Activated CD4-positive, alpha-beta memory T cell treated with anti-CD3 and anti-CD28 coated beads for 36 hours (primary cell): ENCODE data around the gene FIBP. TPM values are rescaled to one million over a fixed set of nuclear protein-coding genes. Genes with fewer than 3 reads are reported as not detected.

Experiments used
- CTCF ChIA-PET: fragments of 350-600 bp; sonication (Branson Sonifier 250); formaldehyde crosslinking; loops from one replicate; lab custom pipeline; 2021; ENCODE audit warnings: antibody characterized with exemption, inconsistent platforms; lab: Charles Lee
- POLR2A ChIA-PET: fragments of 350-600 bp; sonication (Branson Sonifier 250); formaldehyde crosslinking; loops from one replicate; lab custom pipeline; 2021; ENCODE audit warnings: antibody characterized with exemption; lab: Charles Lee
- DNase-seq: peaks from one replicate; pipeline ENCODE4 v3.0.0-alpha.2; 2020
- H3K27ac Mint-ChIP-seq: one replicate; pipeline ENCODE4 v1.8.0; 2021; ENCODE audit warnings: mixed read lengths
- H3K27me3 Mint-ChIP-seq: one replicate; pipeline ENCODE4 v1.8.0; 2021; ENCODE audit warnings: mixed read lengths
- H3K36me3 Mint-ChIP-seq: one replicate; pipeline ENCODE4 v1.8.0; 2021; ENCODE audit warnings: mixed read lengths
- H3K4me1 Mint-ChIP-seq: one replicate; pipeline ENCODE4 v1.8.0; 2021; ENCODE audit warnings: low read depth, mixed read lengths
- H3K4me3 Mint-ChIP-seq: one replicate; pipeline ENCODE4 v1.8.0; 2021; ENCODE audit warnings: mild to moderate bottlenecking, mixed read lengths
- H3K9me3 Mint-ChIP-seq: one replicate; pipeline ENCODE4 v1.8.0; 2021; ENCODE audit warnings: mixed read lengths
- intact Hi-C: fragments of 100-400 bp; cut with micrococcal nuclease; formaldehyde crosslinking; loops from one replicate; pipeline ENCODE4 v1.15.1; 2023
- total RNA-seq, 2 experiments: library from RNA; stranded (reverse); gene quantifications; one replicate each; pipeline ENCODE4 v1.2.3, GENCODE V29; 2021

The FIBP gene
- total RNA-seq, 2 experiments from 2014 or later = 94.2 to 101 TPM

- H3K27ac Mint-ChIP-seq = no peak overlapping the region
- peaks cover 47% of the 10 kb centered on the region for H3K4me1 Mint-ChIP-seq
- POLR2A ChIA-PET = interaction anchor here (0.9 to 1.5 kb wide), 2 partner anchors 13 to 100 kb away, joined by 3 read pairs; no protein-coding TSS in a partner anchor
- H3K27me3 Mint-ChIP-seq = no peaks in the 10 kb centered on the region
- no peak for DNase-seq
- no peaks in the 10 kb centered on the region for H3K9me3 Mint-ChIP-seq
- intact Hi-C loops = no loop called here
- CTCF ChIA-PET = interaction anchor here (0.9 to 9.5 kb wide), 24 partner anchors 12 to 186 kb away, joined by 3 to 277 read pairs (median 9); partner anchors contain the start of genes C11orf68, CFL1, EFEMP2 and FOSL1
- H3K4me3 Mint-ChIP-seq = no peak overlapping the region
- peaks cover 35% of the 10 kb centered on the region for H3K36me3 Mint-ChIP-seq
Measured at GRCh38 chr11:65883058-65883761, 5.1 kb downstream of the FIBP start.

DNA sequence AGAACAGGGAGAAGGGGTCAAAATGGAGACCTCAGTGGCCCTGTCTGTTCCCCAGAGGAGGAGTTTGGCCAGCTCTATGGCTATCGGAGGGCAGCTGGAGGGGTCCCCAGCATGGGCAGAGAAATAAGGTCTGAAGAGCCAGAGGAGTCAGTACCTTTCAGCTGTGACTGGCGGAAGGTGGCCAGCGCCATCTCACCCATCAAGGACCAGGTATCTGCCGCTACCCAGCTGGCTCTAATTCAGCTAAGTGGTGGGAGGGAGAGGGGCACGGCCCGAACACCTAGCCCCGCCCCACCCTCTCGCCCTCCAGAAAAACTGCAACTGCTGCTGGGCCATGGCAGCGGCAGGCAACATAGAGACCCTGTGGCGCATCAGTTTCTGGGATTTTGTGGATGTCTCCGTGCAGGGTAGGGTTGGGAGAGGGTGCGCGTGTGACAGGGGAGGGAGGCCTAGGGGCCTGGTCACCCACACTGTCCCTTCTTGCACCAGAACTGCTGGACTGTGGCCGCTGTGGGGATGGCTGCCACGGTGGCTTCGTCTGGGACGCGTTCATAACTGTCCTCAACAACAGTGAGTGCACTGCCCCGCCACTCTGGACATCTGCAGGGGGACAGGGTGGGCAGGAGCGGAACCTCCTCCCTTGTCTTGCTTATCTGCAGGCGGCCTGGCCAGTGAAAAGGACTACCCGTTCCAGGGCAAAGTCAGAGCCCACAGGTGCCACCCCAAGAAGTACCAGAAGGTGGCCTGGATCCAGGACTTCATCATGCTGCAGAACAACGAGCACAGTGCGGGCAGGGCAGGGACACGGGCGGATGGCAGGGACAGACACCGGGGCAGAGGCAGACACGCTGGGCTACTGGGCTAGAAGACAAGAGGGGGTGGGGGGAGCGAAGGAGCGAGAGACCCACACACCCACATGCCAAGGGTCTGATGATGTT, 5.9 kb downstream of the FIBP start:
- intact Hi-C loops = no loop called here
- no peak for DNase-seq
- POLR2A ChIA-PET = interaction anchor here (0.8 kb wide), 1 partner anchor 12 kb away, joined by 4 read pairs; no protein-coding TSS in a partner anchor
- H3K27ac Mint-ChIP-seq = no peak overlapping the region
- H3K36me3 Mint-ChIP-seq = peaks cover 34% of the 10 kb centered on the region
- H3K27me3 Mint-ChIP-seq = no peaks in the 10 kb centered on the region
- H3K4me1 Mint-ChIP-seq = peaks cover 44% of the 10 kb centered on the region
- H3K4me3 Mint-ChIP-seq = no peak overlapping the region
- no peaks in the 10 kb centered on the region for H3K9me3 Mint-ChIP-seq
- CTCF ChIA-PET = interaction anchor here (0.6 to 8.8 kb wide), 9 partner anchors 8 to 173 kb away, joined by 3 to 156 read pairs (median 6); partner anchors contain the start of genes CCDC85B, CFL1, KAT5 and MUS81

DNA sequence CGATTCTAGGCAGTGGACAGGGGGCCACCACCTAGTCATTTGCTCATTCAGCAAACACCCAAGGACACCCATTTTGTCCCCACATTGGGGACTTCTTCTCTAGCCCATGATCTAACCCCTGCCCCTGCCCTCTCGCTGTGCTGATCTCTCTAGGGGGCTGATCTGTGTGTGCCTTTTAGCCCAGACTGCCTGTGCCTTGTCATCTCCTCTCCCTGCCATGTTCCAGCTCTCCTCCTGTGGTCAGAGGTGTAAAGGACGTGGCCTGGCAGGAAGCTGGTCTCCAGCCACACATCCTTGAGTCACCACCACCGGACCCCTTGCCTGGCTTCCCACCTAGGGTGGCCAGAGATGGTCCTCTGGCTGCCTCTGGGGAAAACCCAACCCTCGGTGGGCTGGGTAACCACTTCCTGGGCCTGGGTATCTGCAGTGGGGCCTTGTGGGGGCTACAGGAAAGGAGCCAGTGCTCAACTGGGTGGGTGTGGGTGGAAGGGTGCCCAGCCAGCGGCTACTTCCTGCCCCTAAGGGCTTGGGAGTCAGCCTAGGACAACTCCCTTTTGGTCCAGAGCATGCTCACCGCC, 7.3 kb downstream of the FIBP start:
- H3K4me3 Mint-ChIP-seq = peak overlapping the region; percentile 35
- H3K9me3 Mint-ChIP-seq = no peaks in the 10 kb centered on the region
- no peak for DNase-seq
- POLR2A ChIA-PET = interaction anchor here (1.0 kb wide), 1 partner anchor 20 kb away, joined by 3 read pairs; no protein-coding TSS in a partner anchor
- H3K36me3 Mint-ChIP-seq = peaks cover 27% of the 10 kb centered on the region
- intact Hi-C loops = no loop called here
- peaks cover 36% of the 10 kb centered on the region for H3K4me1 Mint-ChIP-seq
- H3K27ac Mint-ChIP-seq = peak overlapping the region; percentile 89
- CTCF ChIA-PET = interaction anchor here (1.6 to 5.0 kb wide), 5 partner anchors 7 to 169 kb away, joined by 6 to 33 read pairs (median 8); partner anchors contain the start of genes CCDC85B, CFL1, FIBP and KAT5
- H3K27me3 Mint-ChIP-seq = no peaks in the 10 kb centered on the region

GRCh38 chr11:65880027-65880426, 8.2 kb downstream of the FIBP start:
- H3K4me1 Mint-ChIP-seq = peaks cover 32% of the 10 kb centered on the region
- H3K9me3 Mint-ChIP-seq = no peaks in the 10 kb centered on the region
- no peaks in the 10 kb centered on the region for H3K27me3 Mint-ChIP-seq
- POLR2A ChIA-PET = interaction anchor here (1.5 kb wide), 1 partner anchor 9 kb away, joined by 4 read pairs; the partner anchor contains the start of gene FIBP
- H3K4me3 Mint-ChIP-seq = no peak overlapping the region
- CTCF ChIA-PET = interaction anchor here (0.6 to 5.0 kb wide), 4 partner anchors 8 to 371 kb away, joined by 3 to 33 read pairs (median 8); partner anchors contain the start of genes CFL1, FIBP, KAT5 and MUS81
- peak overlapping the region; percentile 89 for H3K27ac Mint-ChIP-seq
- DNase-seq = no peak
- intact Hi-C loops = no loop called here
- peaks cover 21% of the 10 kb centered on the region for H3K36me3 Mint-ChIP-seq

- Mint-ChIP-seq H3K36me3 (peaks cover 17% of the 10 kb centered on the region), H3K27me3 (no peaks in the 10 kb centered on the region), H3K27ac (peak within 1 kb of the TSS; percentile 89), H3K4me3 (peak within 1 kb of the TSS; percentile 31), H3K4me1 (peaks cover 28% of the 10 kb centered on the region), H3K9me3 (no peaks in the 10 kb centered on the region)
- ChIA-PET CTCF (interaction anchor here (0.6 to 5.0 kb wide), 5 partner anchors 9 to 370 kb away, joined by 3 to 33 read pairs (median 4); partner anchors contain the start of genes CFL1, FIBP, KAT5 and MUS81), POLR2A (interaction anchor here (1.5 kb wide), 1 partner anchor 9 kb away, joined by 4 read pairs; the partner anchor contains the start of gene FIBP)
- peak; percentile 54 for DNase-seq
- intact Hi-C loops = no loop called here
Measured at GRCh38 chr11:65879617-65880016, 8.7 kb downstream of the FIBP start, which contains the start of gene CTSW. TSS of gene CTSW (plus strand) at chr11:65879837. CDS start at chr11:65879855, 18 bp downstream.

GRCh38 chr11:65873318-65874156, 14.7 kb downstream of the FIBP start:
- Mint-ChIP-seq H3K27ac (peak overlapping the region; percentile 81), H3K9me3 (no peaks in the 10 kb centered on the region), H3K4me1 (peaks cover 20% of the 10 kb centered on the region), H3K36me3 (no peaks in the 10 kb centered on the region), H3K27me3 (no peaks in the 10 kb centered on the region), H3K4me3 (peak overlapping the region; percentile 85)
- peak; percentile 98 for DNase-seq
- CTCF ChIA-PET = interaction anchor here (1.0 to 7.0 kb wide), 6 partner anchors 9 to 55 kb away, joined by 3 to 151 read pairs (median 6); partner anchors contain the start of genes FIBP and MUS81
- POLR2A ChIA-PET = interaction anchor here (0.5 to 2.5 kb wide), 4 partner anchors 11 to 25 kb away, joined by 3 to 9 read pairs (median 6); partner anchors contain the start of gene MUS81
- intact Hi-C loops = loop anchor here (2.0 kb wide), 2 partner anchors 15 kb away; partner anchors contain the start of genes CFL1 and FIBP

DNA sequence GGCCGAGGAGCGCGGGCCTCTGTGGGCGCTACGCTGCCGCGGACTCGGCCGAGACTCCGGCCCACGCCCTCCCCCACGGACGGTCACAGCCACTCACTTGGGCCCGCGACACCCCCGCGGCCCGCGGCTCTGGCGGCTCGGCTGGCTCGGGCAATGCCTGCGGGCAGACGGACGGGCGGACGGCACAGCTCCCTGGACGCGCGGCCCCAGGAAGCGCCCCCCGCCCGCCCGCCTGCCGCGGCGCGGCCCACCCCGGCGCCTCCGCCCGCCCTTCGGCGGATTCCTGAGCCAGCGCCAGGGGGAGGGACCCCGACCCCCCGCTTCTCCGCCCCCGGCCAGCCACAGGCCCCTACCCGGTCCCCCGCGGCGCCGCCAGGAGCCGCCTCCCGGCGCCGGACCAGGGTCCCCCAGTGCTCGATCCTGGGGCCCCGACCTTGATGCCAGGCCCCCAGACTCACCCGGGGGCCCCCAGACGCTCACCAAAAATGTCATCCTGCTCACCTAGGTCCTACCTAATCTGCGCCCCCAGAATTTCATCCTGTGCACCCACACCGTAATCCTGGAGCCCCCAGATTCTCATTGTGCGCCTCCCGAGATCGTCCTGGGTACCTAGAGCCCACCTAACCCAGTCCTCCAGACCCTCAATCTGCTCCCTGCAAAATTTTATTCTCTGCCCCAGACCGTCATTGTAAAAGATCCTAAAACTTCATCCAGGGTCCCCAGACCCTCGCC, 15.5 kb downstream of the FIBP start, which contains the start of gene EFEMP2:
Gene EFEMP2, minus strand, starts transcription at position 215 of the 732 bp plus-strand sequence. CDS start 446 bp downstream, outside the sequence.
- ChIA-PET CTCF (interaction anchor here (1.5 to 7.0 kb wide), 5 partner anchors 11 to 18 kb away, joined by 5 to 151 read pairs (median 19); partner anchors contain the start of genes CCDC85B, FIBP and MUS81), POLR2A (interaction anchor here (1.1 to 4.8 kb wide), 4 partner anchors 12 to 14 kb away, joined by 4 to 56 read pairs (median 8); partner anchors contain the start of genes CFL1 and MUS81)
- H3K27me3 Mint-ChIP-seq = no peaks in the 10 kb centered on the region
- peaks cover 20% of the 10 kb centered on the region for H3K4me1 Mint-ChIP-seq
- peak within 1 kb of the TSS; percentile 81 for H3K27ac Mint-ChIP-seq
- no peak for DNase-seq
- H3K9me3 Mint-ChIP-seq = no peaks in the 10 kb centered on the region
- intact Hi-C loops = loop anchor here (2.0 kb wide), 2 partner anchors 14 to 16 kb away; partner anchors contain the start of genes CFL1 and FIBP
- H3K4me3 Mint-ChIP-seq = peak within 1 kb of the TSS; percentile 85
- peaks cover 1% of the 10 kb centered on the region for H3K36me3 Mint-ChIP-seq

- DNase-seq = no peak
- CTCF ChIA-PET = interaction anchor here (1.9 to 7.0 kb wide), 3 partner anchors 12 to 19 kb away, joined by 5 to 151 read pairs (median 32); partner anchors contain the start of genes CCDC85B, FIBP and MUS81
- no peaks in the 10 kb centered on the region for H3K9me3 Mint-ChIP-seq
- H3K27me3 Mint-ChIP-seq = no peaks in the 10 kb centered on the region
- peaks cover 5% of the 10 kb centered on the region for H3K36me3 Mint-ChIP-seq
- H3K4me3 Mint-ChIP-seq = peak overlapping the region; percentile 12
- H3K4me1 Mint-ChIP-seq = peaks cover 20% of the 10 kb centered on the region
- intact Hi-C loops = loop anchor here (2.0 kb wide), 2 partner anchors 13 to 17 kb away; partner anchors contain the start of genes CFL1 and FIBP
- POLR2A ChIA-PET = interaction anchor here (3.5 to 4.8 kb wide), 3 partner anchors 12 to 20 kb away, joined by 15 to 56 read pairs (median 29); partner anchors contain the start of genes CCDC85B, CFL1, FIBP and MUS81
- no peak overlapping the region for H3K27ac Mint-ChIP-seq
Measured at GRCh38 chr11:65871811-65872548, 16.3 kb downstream of the FIBP start.
